Fibroblast of skin of right quadriceps (primary cell): ENCODE measurements around the gene LPGAT1.
"Not testable (repeated sequence)": the region's sequence is repeated elsewhere in the genome, so short reads cannot be mapped to it uniquely, and the experiment has no call there.

Experiments used
- DNase-seq: peaks from one replicate; pipeline ENCODE4 v3.0.0-alpha.2; 2013

Gene LPGAT1

GRCh38 chr1:211830328-211831142 lies at the start of gene LPGAT1:
LPGAT1 (minus strand) TSS chr1:211830763; CDS start chr1:211829296, 1,467 bp downstream.
- peak; percentile 62 for DNase-seq

GRCh38 chr1:211879475-211879874 lies 48.9 kb upstream of the LPGAT1 start:
- DNase-seq, result no peak

GRCh38 chr1:211876851-211877590 lies 46.5 kb upstream of the LPGAT1 start:
- no peak for DNase-seq

GRCh38 chr1:211875541-211875940 lies 45.0 kb upstream of the LPGAT1 start:
- DNase-seq, result no peak

GRCh38 chr1:211874521-211875347 lies 44.2 kb upstream of the LPGAT1 start:
- no peak for DNase-seq

- not testable (repeated sequence) for DNase-seq
These were observed 43.2 kb upstream of the LPGAT1 start for GRCh38 chr1:211873731-211874130.

- DNase-seq, result no peak
These were observed 39.6 kb upstream of the LPGAT1 start for GRCh38 chr1:211870156-211870555.

GRCh38 chr1:211865180-211865579 lies 34.6 kb upstream of the LPGAT1 start:
- no peak for DNase-seq

- no peak for DNase-seq
These were observed 28.8 kb upstream of the LPGAT1 start for GRCh38 chr1:211859405-211859804.

GRCh38 chr1:211851174-211851573 lies 20.6 kb upstream of the LPGAT1 start:
- DNase-seq, result no peak

GRCh38 chr1:211843507-211844298 lies 13.1 kb upstream of the LPGAT1 start:
- DNase-seq, result no peak

- DNase-seq, result no peak
These were observed 12.5 kb upstream of the LPGAT1 start for GRCh38 chr1:211843018-211843417.

- no peak for DNase-seq
These were observed 12.0 kb upstream of the LPGAT1 start for GRCh38 chr1:211842518-211842917.

GRCh38 chr1:211839106-211839505 lies 8.5 kb upstream of the LPGAT1 start:
- DNase-seq, result no peak

GRCh38 chr1:211833174-211833820 lies 2.7 kb upstream of the LPGAT1 start:
- DNase-seq, result no peak

GRCh38 chr1:211832661-211833060 lies 2.1 kb upstream of the LPGAT1 start:
- DNase-seq, result no peak

- no peak for DNase-seq
These were observed 1.2 kb upstream of the LPGAT1 start for GRCh38 chr1:211831558-211832323.

- DNase-seq, result peak; percentile 14
These were observed 572 bp downstream of the LPGAT1 start for GRCh38 chr1:211830055-211830327.

GRCh38 chr1:211829343-211830054 lies 1.1 kb downstream of the LPGAT1 start:
- DNase-seq, result peak; percentile 23

- peak; percentile 3 for DNase-seq
These were observed 1.8 kb downstream of the LPGAT1 start for GRCh38 chr1:211828584-211829342.
